GM12873 (cell line): ENCODE results near the gene AP1G2.

Experiments
- TF ChIP-seq, protein P1 (sequence below): IDR thresholded peaks from 2 replicates; pipeline ENCODE4 v1.5.1; 2012; ENCODE audit warnings: low read depth, mild to moderate bottlenecking, moderate library complexity, low read length, control low read depth; ENCODE audit not compliant: insufficient read depth; ENCODE audit errors: missing control alignments

Gene AP1G2, protein sequence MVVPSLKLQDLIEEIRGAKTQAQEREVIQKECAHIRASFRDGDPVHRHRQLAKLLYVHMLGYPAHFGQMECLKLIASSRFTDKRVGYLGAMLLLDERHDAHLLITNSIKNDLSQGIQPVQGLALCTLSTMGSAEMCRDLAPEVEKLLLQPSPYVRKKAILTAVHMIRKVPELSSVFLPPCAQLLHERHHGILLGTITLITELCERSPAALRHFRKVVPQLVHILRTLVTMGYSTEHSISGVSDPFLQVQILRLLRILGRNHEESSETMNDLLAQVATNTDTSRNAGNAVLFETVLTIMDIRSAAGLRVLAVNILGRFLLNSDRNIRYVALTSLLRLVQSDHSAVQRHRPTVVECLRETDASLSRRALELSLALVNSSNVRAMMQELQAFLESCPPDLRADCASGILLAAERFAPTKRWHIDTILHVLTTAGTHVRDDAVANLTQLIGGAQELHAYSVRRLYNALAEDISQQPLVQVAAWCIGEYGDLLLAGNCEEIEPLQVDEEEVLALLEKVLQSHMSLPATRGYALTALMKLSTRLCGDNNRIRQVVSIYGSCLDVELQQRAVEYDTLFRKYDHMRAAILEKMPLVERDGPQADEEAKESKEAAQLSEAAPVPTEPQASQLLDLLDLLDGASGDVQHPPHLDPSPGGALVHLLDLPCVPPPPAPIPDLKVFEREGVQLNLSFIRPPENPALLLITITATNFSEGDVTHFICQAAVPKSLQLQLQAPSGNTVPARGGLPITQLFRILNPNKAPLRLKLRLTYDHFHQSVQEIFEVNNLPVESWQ

DNA sequence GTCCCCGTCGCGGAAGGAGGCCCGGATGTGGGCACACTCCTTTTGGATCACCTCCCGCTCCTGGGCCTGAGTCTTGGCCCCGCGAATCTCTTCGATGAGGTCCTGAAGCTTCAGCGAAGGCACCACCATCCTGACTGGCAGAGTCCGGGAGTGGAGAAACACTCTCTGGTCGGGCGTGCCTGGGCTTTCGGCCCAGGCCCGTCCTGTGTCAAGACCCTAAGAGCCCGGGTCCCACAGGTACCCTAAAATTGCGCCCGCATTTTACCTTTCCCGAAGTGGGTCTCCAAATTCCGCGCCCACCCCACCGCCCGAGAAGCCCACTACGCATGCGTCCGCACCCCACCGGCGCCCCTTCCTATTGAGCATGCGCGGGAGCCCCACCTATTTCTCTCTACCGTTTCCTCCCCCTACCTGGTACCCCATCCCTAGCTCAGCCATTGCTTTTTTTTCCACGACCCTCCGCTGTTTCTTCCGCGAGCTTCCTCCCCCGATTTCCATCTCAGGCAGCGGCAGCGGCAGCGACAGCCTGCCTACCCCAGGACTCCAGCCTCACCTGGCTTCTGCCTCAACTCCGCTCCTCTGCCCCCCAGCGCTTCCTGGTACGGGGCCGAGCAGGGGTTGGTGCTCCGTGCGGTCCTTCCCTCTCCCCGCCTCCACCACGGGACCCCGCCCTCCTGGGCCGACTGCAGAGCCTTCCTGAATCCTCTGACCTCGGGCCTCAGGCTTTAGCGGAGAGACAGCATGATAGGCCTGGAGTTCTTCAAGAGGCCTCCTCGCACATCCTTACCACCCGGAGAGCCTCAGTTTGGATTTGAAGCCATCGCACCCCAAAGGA, at the start of gene AP1G2:
Gene AP1G2 (minus strand): TSS at position 606 of the 835 bp plus-strand sequence. CDS start 477 bp downstream, at position 129.
- TF ChIP-seq, protein P1, sequence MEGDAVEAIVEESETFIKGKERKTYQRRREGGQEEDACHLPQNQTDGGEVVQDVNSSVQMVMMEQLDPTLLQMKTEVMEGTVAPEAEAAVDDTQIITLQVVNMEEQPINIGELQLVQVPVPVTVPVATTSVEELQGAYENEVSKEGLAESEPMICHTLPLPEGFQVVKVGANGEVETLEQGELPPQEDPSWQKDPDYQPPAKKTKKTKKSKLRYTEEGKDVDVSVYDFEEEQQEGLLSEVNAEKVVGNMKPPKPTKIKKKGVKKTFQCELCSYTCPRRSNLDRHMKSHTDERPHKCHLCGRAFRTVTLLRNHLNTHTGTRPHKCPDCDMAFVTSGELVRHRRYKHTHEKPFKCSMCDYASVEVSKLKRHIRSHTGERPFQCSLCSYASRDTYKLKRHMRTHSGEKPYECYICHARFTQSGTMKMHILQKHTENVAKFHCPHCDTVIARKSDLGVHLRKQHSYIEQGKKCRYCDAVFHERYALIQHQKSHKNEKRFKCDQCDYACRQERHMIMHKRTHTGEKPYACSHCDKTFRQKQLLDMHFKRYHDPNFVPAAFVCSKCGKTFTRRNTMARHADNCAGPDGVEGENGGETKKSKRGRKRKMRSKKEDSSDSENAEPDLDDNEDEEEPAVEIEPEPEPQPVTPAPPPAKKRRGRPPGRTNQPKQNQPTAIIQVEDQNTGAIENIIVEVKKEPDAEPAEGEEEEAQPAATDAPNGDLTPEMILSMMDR, result no peak

DNA sequence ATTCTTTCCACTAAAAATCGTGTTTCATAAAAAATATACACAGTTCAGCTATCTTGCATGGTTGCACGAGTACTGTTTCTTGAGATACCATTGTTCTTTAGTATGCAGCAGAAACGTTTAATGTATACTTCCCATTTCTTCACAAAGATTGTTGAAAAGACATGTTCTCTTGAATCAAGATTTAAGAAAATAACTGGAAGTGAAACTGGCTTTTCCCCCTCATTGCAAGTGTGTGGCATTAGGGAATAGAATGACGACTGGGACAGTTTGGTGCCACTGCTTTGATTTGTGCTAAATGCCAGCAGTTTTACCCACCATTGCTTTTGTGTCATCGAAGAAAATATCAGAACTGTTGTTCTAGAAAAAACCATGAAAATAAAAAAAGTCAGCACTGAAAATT, 48.3 kb upstream of the AP1G2 start:
- TF ChIP-seq, protein P1, result no peak

DNA sequence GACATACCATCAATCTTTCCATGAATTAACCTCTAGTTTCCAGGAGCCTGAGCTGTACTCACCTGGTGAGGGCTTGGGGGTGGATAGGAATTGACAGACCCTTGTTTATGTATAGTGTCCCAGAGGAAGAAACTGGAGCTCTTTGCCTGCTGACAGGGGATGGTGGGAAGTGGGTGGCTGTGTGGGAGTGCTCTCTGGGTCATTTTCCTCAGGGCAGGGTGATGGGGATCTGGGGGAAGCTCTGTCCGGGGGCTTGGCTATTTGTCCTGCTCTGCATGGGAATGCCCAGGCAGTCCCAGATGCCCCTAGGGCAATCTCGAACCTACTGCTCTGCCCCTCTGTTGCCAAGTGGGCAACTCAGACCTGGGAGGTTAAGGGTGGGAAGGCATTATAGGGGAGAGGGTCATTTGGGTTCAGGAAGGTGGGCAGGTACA, 46.8 kb upstream of the AP1G2 start:
- TF ChIP-seq, protein P1, result no peak

DNA sequence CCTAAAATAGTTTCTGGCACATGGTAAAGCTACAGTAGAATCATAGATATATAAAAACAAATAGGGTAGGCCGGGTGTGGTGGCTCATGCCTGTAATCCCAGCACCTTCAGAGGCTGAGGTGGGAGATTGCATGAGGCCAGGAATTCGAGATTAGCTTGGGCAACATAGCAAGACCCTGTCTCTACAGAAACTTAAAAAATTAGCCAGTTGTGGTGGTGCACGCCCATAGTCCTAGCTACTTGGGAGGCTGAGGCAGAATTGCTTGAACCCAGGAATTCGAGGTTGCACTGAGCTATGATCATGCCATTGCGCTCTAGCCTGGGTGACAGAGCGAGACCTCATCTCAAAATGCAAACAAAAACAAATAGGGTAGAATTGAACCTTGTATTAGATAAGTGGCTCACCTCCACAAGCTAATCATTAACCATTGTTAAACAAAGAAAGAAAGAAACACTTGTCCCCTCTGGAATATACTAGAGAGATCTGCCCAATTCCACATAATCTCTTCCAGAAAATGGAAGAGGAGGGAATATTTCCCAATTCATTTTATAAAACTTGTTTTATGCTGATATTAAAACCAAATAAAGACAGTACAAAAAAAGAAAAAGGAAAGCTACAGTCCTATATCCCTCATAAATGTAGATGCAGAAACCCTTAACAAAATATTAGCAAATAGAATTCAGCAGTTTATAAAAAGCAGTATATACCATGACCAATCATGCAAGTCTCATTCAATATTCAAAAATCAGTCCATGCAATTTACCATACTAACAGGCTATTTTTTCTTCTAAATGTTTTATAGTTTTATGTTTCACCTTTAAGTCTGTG, 45.9 kb upstream of the AP1G2 start:
- TF ChIP-seq, protein P1, result no peak

DNA sequence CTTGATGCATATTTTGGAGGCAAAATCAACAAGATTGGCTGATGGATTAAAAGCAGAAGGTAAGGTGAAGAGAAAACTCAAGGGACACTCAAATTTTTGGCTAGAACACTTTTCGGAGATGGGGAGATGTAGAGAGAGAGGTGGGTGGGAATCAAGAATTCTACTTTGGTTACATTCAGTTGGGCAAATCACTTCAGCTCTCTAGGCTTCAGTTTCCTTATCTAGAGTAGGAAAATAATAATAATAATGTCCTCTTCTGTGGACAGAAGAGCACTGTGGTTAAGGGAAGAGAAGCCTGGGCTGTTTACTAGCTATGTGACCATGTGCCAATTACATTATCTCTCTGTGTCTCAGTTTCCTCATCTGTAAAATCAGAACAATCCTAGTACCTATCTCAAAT, 45.2 kb upstream of the AP1G2 start:
- TF ChIP-seq, protein P1, result no peak

DNA sequence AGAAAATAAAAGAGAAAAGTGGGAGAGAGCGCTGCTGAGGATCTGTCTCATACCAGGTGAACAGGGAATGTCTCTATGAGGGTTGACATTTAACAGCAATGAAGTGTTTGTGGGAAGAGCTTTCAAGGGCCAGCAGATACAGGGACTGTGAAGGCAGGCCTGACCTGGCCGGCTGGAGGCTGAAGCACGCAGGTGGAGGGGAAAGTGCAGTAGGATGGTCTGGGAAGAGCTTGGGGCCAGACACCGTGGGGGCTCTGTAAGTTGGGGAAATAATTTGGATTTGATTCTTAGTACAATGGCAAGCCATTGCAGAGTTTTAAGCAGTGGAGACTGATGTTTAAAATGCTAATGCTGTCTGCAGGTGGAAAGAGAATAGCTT, 44.8 kb upstream of the AP1G2 start:
- TF ChIP-seq, protein P1, result no peak
